ENCODE data around the gene TOX2. TPM values are rescaled to one million over a fixed set of nuclear protein-coding genes. Genes with fewer than 3 reads are reported as not detected.

TOX2 gene
- total and polyA plus RNA-seq, 2 of the 4 experiments (the other 2 are of a cell fraction) = 1.3 to 17.5 TPM

GRCh38 chr20:44051661-44052000 lies 137.0 kb downstream of the TOX2 start:
- Histone ChIP-seq H3K4me3 (ENCODE audit: insufficient read depth, low read depth, low read length) (no peak overlapping the region), H3K79me1 (ENCODE audit: low read depth in 1 of 2, low read length in 2 of 2) (peaks cover 0 to 29% of the 10 kb centered on the region in 2 experiments; a peak in 3 of 4 replicates), H3K4me1 (ENCODE audit: control insufficient read depth, insufficient read depth, low read length) (no peaks in the 10 kb centered on the region), H4K5ac (ENCODE audit: low read depth, low read length) (no peak overlapping the region), H2BK15ac (ENCODE audit: low read depth, low read length) (no peak overlapping the region), H3K14ac (replicated peaks; ENCODE audit: low read depth, low read length) (no peak overlapping the region), H2AK5ac (ENCODE audit: low read depth, low read length) (no peak overlapping the region), H3K9ac (ENCODE audit: low read depth, low read length) (no peak overlapping the region), H2BK20ac (ENCODE audit: low read depth, low read length) (no peak overlapping the region), H4K20me1 (ENCODE audit: insufficient read depth, low read length) (no peaks in the 10 kb centered on the region), H2BK5ac (ENCODE audit: low read depth, low read length, poor library complexity, severe bottlenecking) (no peak overlapping the region), H2AFZ (replicated peaks; ENCODE audit: low read length, poor library complexity) (no peak overlapping the region), H3K18ac (ENCODE audit: low read depth, low read length) (no peak overlapping the region), H4K8ac (ENCODE audit: low read depth in 2 of 2, low read length in 2 of 2) (no peak overlapping the region), H3K56ac (ENCODE audit: extremely low read depth, insufficient read depth, low read length) (no peak overlapping the region), H3K27me3 (ENCODE audit: control insufficient read depth, insufficient read depth, low read length) (no peaks in the 10 kb centered on the region), H3K9me1 (ENCODE audit: insufficient read depth, low read length) (0 out of 2 replicates have a peak, but pooled peaks cover 6% of the 10 kb centered on the region), H2AK9ac (replicated peaks; ENCODE audit: low read depth, low read length, poor library complexity) (no peak overlapping the region), H2BK120ac (ENCODE audit: low read depth, low read length) (no peak overlapping the region), H3K4ac (ENCODE audit: low read depth, low read length) (no peak overlapping the region), H3K9me3 (ENCODE audit: control insufficient read depth, insufficient read depth, low read length) (no peaks in the 10 kb centered on the region), H3K27ac (ENCODE audit: insufficient read depth, low read length) (no peak overlapping the region), H3K36me3 (ENCODE audit: control insufficient read depth, insufficient read depth, low read length) (peaks cover 26% of the 10 kb centered on the region), H4K91ac (ENCODE audit: insufficient read depth, low read depth, low read length) (no peak overlapping the region), H3K4me2 (ENCODE audit: low read depth, low read length) (no peak overlapping the region), H3K23ac (ENCODE audit: low read depth, low read length) (no peak overlapping the region)
- in situ Hi-C loops (cut with MboI; ENCODE audit: low sequenced_read_pairs) = no loop called here
- intact Hi-C loops (cut with micrococcal nuclease) = no loop called here
- CTCF ChIA-PET = no interaction called here
- DNase-seq = no peak
- POLR2A ChIA-PET (ENCODE audit: unreplicated experiment) = no interaction called here
- no peak for ATAC-seq (ENCODE audit: low read depth)
- BruUV-seq (replicated peaks) = no TSS peak
- TF ChIP-seq MAZ (IDR thresholded peaks at IDR 0.05; ENCODE audit: borderline replicate concordance, low read depth, low read length) = no peak
- no peak for TF ChIP-seq BHLHE40 (IDR thresholded peaks at IDR 0.05; ENCODE audit: low read depth, low read length)
- no peak for TF ChIP-seq NFE2L2 (IDR thresholded peaks at IDR 0.05; ENCODE audit: low read depth, low read length)
- no peak for TF ChIP-seq FOS (IDR thresholded peaks at IDR 0.05; ENCODE audit: low read depth, low read length)
- TF ChIP-seq, protein P1, sequence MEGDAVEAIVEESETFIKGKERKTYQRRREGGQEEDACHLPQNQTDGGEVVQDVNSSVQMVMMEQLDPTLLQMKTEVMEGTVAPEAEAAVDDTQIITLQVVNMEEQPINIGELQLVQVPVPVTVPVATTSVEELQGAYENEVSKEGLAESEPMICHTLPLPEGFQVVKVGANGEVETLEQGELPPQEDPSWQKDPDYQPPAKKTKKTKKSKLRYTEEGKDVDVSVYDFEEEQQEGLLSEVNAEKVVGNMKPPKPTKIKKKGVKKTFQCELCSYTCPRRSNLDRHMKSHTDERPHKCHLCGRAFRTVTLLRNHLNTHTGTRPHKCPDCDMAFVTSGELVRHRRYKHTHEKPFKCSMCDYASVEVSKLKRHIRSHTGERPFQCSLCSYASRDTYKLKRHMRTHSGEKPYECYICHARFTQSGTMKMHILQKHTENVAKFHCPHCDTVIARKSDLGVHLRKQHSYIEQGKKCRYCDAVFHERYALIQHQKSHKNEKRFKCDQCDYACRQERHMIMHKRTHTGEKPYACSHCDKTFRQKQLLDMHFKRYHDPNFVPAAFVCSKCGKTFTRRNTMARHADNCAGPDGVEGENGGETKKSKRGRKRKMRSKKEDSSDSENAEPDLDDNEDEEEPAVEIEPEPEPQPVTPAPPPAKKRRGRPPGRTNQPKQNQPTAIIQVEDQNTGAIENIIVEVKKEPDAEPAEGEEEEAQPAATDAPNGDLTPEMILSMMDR (conservative IDR thresholded peaks at IDR 0.05; ENCODE audit: low read depth, low read length) = no peak
- 100% methylated on average over 5 of the region's 9 CpGs; no CpG with 5 or more reads in 1 of the 2 experiments for WGBS, 2 experiments (ENCODE audit: extremely low coverage in 2 of 2, insufficient read length in 1 of 2)
- dilution Hi-C loops (cut with HindIII; ENCODE audit: low sequenced_read_pairs, unreplicated experiment) = no loop called here

Data from IMR-90 (cell line).